WI38 (cell line): ENCODE data around the gene TMED10.
A peak's percentile ranks its signal among the peaks of the same experiment; 100 is the strongest.

Experiments
- H3K4me3 ChIP-seq: 2 replicates; pipeline ENCODE4 v1.5.1; 2011; ENCODE audit warnings: low read depth, mild to moderate bottlenecking, control low read depth, low read length
- TF ChIP-seq, protein P1 (sequence below): IDR thresholded peaks from 2 replicates; pipeline ENCODE4 v1.5.1; 2012; ENCODE audit warnings: low read depth, mild to moderate bottlenecking, control low read depth, low read length

TMED10 gene

DNA sequence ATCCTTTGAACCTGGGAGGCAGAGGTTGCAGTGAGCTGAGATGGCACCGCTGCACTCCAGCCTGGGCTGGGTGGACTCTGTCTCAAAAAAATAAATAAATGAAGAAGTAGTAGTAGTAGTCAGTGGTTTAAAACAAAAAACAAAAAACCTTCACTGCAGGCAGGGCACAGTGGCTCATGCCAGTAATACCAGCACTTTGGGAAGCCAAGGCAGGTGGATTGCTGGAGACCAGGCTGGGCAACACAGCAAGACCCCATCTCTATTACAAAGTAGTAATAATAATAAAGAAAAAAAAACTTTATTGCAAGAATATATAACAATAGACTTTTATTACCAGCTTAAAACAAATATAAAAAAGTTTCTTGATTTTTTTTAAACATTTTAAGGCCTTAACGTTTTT, 35.8 kb downstream of the TMED10 start:
- H3K4me3 ChIP-seq: no peak overlapping the region
- TF ChIP-seq, protein P1, sequence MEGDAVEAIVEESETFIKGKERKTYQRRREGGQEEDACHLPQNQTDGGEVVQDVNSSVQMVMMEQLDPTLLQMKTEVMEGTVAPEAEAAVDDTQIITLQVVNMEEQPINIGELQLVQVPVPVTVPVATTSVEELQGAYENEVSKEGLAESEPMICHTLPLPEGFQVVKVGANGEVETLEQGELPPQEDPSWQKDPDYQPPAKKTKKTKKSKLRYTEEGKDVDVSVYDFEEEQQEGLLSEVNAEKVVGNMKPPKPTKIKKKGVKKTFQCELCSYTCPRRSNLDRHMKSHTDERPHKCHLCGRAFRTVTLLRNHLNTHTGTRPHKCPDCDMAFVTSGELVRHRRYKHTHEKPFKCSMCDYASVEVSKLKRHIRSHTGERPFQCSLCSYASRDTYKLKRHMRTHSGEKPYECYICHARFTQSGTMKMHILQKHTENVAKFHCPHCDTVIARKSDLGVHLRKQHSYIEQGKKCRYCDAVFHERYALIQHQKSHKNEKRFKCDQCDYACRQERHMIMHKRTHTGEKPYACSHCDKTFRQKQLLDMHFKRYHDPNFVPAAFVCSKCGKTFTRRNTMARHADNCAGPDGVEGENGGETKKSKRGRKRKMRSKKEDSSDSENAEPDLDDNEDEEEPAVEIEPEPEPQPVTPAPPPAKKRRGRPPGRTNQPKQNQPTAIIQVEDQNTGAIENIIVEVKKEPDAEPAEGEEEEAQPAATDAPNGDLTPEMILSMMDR: no peak

DNA sequence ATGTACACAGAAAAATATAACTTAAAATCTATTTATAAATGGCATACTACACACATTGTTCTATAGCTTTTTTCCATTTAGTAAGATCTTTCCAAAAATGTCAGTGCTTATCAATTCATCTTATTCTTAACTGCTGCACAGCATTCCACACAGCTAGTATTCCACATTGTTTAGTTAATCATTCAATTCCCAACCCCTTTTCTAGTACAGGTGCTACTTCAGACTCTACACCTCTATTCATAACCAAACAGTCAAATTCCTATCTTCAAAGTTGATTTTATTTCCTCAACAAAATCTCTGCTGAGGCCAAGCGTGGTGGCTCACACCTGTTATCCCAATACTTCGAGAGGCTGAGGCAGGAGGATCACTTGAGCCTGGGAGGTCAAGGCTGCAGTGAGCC, 37.2 kb downstream of the TMED10 start:
- no peak overlapping the region for H3K4me3 ChIP-seq
- TF ChIP-seq, protein P1: no peak

DNA sequence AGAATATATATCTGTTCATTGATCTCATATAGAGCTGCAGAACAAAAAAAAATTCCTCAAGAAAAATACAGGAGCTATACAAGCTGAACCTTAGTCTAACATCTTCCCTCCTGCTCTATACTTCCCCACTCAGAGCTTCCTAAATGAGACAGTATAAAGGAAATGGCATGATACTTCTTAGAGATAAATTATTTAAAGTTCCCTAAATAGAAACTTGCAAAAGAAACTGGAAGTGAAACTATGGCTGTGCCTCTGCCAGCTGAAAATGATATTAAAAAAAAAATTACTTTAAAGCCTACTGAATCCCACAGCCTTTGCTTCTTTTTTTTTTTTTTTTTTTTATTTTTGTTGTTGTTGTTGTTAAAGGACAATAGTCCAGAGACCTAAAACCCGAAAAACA, 37.9 kb downstream of the TMED10 start:
- TF ChIP-seq, protein P1: no peak
- no peak overlapping the region for H3K4me3 ChIP-seq

- TF ChIP-seq, protein P1: no peak
- no peak overlapping the region for H3K4me3 ChIP-seq
These were observed 41.8 kb downstream of the TMED10 start for GRCh38 chr14:75134644-75135043.

DNA sequence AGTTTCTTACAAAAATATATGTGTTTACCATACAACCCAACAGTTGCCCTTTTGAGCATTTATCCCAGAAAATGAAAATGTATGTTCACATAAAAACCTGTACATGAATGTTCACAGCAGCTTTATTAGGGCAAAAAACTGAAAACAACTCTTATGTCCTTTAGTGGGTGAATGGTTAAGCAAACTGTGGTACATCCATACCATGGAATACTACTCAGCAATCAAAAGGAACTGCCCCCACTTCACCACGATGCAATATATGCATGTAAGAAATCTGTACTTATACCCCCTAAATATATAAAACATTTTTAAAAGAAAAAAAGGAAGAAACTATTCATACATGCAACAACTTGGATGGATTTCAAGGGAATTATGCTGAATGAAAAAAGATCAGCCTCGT, 42.8 kb downstream of the TMED10 start:
- H3K4me3 ChIP-seq: no peak overlapping the region
- TF ChIP-seq, protein P1: no peak

GRCh38 chr14:75132382-75133086, 43.9 kb downstream of the TMED10 start:
- no peak overlapping the region for H3K4me3 ChIP-seq
- TF ChIP-seq, protein P1: peak; percentile 52; the same call in 1 of the 2 replicates

DNA sequence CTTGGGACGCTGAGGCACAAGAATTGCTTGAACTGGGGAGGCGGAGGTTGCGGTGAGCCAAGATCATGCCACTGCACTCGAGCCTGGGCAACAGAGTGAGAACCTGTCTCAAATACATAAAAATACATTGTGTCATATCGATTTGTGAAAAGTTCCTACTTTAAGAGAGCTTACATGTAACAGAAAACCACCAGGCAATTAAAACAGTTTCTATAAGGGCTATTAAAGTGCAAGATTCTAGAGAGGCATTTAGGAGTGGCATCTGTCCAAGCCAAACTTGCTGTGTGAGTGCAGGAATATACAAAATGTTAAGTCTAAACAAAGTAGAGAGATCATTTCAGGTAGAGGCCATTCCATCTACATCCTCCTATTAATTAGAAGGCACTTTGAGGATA, 47.8 kb downstream of the TMED10 start:
- TF ChIP-seq, protein P1: no peak
- no peak overlapping the region for H3K4me3 ChIP-seq
